HepG2 (cell line): ENCODE results near the gene CDC123.
"Not testable (repeated sequence)": the region's sequence is repeated elsewhere in the genome, so short reads cannot be mapped to it uniquely, and the experiment has no call there.

Experiments used
- FOXM1 ChIP-seq: sonication (generic); formaldehyde crosslinking; IDR thresholded peaks from 2 replicates; pipeline ENCODE4 v1.5.0; 2020; ENCODE audit warnings: missing genetic modification reagents
- HMG20A ChIP-seq: IDR thresholded peaks from 2 replicates; pipeline ENCODE4 v1.6.1; 2016; ENCODE audit warnings: borderline replicate concordance
- ZBTB7A ChIP-seq: sonication (generic); formaldehyde crosslinking; IDR thresholded peaks from 2 replicates; pipeline ENCODE4 v1.8.0; 2022; ENCODE audit warnings: mild to moderate bottlenecking, missing genetic modification reagents

GRCh38 chr10:12277862-12278261 is 81.9 kb downstream of the CDC123 start:
- not testable (repeated sequence) for TF ChIP-seq HMG20A (CRISPR knock-in tag); FOXM1 (CRISPR knock-in tag); ZBTB7A
